Right lobe of liver (tissue), 4 donors: Measurements from ENCODE around the gene SLC15A3.

ENCODE experiments used
- POLR2A ChIP-seq: fragments of 450-650 bp; IDR thresholded peaks from one replicate; pipeline ENCODE4 v1.6.1; 2017; ENCODE audit warnings: antibody characterized with exemption, mild to moderate bottlenecking
- TF ChIP-seq, protein P1 (sequence below), 4 donors: fragments of 200-600 bp in 3 of 4; fragments of 450-650 bp in 1 of 4; IDR thresholded peaks; one replicate each; pipeline versions ENCODE4 v1.5.1 to v1.8.0; 2016 to 2022; ENCODE audit warnings: antibody characterized with exemption in 4 of 4, mild to moderate bottlenecking in 2 of 4
- donor health status: DM: no; HTN: no; CAD: no.
- donor health status: DM: no; HTN: no; CAD: no.
- donor health status: DM: no; HTN: yes; CAD: no.

- TF ChIP-seq, protein P1, sequence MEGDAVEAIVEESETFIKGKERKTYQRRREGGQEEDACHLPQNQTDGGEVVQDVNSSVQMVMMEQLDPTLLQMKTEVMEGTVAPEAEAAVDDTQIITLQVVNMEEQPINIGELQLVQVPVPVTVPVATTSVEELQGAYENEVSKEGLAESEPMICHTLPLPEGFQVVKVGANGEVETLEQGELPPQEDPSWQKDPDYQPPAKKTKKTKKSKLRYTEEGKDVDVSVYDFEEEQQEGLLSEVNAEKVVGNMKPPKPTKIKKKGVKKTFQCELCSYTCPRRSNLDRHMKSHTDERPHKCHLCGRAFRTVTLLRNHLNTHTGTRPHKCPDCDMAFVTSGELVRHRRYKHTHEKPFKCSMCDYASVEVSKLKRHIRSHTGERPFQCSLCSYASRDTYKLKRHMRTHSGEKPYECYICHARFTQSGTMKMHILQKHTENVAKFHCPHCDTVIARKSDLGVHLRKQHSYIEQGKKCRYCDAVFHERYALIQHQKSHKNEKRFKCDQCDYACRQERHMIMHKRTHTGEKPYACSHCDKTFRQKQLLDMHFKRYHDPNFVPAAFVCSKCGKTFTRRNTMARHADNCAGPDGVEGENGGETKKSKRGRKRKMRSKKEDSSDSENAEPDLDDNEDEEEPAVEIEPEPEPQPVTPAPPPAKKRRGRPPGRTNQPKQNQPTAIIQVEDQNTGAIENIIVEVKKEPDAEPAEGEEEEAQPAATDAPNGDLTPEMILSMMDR (IDR thresholded peaks at IDR 0.05), result no peak
- TF ChIP-seq POLR2A, result no peak
Measured at GRCh38 chr11:60936467-60937143, 15.4 kb downstream of the SLC15A3 start.
